Keratinocyte (primary cell): ENCODE results near the gene AFG3L2. TPM values are rescaled to one million over a fixed set of nuclear protein-coding genes. Genes with fewer than 3 reads are reported as not detected.

Experiments used
- DNase-seq: peaks from one replicate; pipeline ENCODE4 v3.0.0-alpha.2; 2011; ENCODE audit warnings: low read depth, missing footprints, low spot score
- FAIRE-seq: peaks from 2 replicates; lab custom pipeline; 2011; peaks lifted over from hg19 to GRCh38; lab: Jason Lieb, UNC
- H2AFZ ChIP-seq: 2 replicates; pipeline ENCODE4 v1.6.0; 2012; ENCODE audit warnings: low read length, control low read depth, inconsistent platforms; ENCODE audit not compliant: control insufficient read depth
- H3K27ac ChIP-seq: 2 replicates; pipeline ENCODE4 v1.5.1; 2011; ENCODE audit warnings: low read length; ENCODE audit not compliant: control insufficient read depth, insufficient read depth
- H3K27me3 ChIP-seq: 3 replicates; pipeline ENCODE4 v1.6.0; 2011; ENCODE audit warnings: low read length; ENCODE audit not compliant: control insufficient read depth, insufficient read depth; ENCODE audit errors: extremely low read depth
- H3K36me3 ChIP-seq, 2 experiments: 2 replicates in 1 of 2; 3 replicates in 1 of 2; pipeline ENCODE4 v1.5.1; 2011; ENCODE audit warnings: low read length in 2 of 2, mild to moderate bottlenecking in 1 of 2; ENCODE audit not compliant: control insufficient read depth in 2 of 2, insufficient read depth in 2 of 2; ENCODE audit errors: extremely low read depth in 1 of 2
- H3K4me1 ChIP-seq: 3 replicates; pipeline ENCODE4 v1.5.1; 2011; ENCODE audit warnings: low read length; ENCODE audit not compliant: control insufficient read depth, insufficient read depth; ENCODE audit errors: extremely low read depth
- H3K4me2 ChIP-seq: 3 replicates; pipeline ENCODE4 v1.6.0; 2011; ENCODE audit warnings: low read depth, low read length; ENCODE audit not compliant: control insufficient read depth, insufficient read depth; ENCODE audit errors: extremely low read depth
- H3K4me3 ChIP-seq, 3 experiments: fragments of 200-600 bp in 1 of 3; sonication (generic) in 1 of 3; 2 replicates in 2 of 3; 3 replicates in 1 of 3; pipeline ENCODE4 v1.5.1; 2011 to 2016; ENCODE audit warnings: low read length in 3 of 3, mild to moderate bottlenecking in 3 of 3, control low read depth in 2 of 3, inconsistent platforms in 1 of 3, low read depth in 1 of 3, mixed read lengths in 1 of 3, mixed run types in 1 of 3, moderate library complexity in 1 of 3; ENCODE audit not compliant: control insufficient read depth in 2 of 3, insufficient read depth in 2 of 3; ENCODE audit errors: extremely low read depth in 1 of 3
- H3K79me2 ChIP-seq: 2 replicates; pipeline ENCODE4 v1.6.0; 2012; ENCODE audit warnings: low read length; ENCODE audit not compliant: control insufficient read depth, insufficient read depth
- H3K9ac ChIP-seq: 3 replicates; pipeline ENCODE4 v1.6.0; 2011; ENCODE audit warnings: low read length; ENCODE audit not compliant: control insufficient read depth, insufficient read depth; ENCODE audit errors: extremely low read depth
- H3K9me1 ChIP-seq: 3 replicates; pipeline ENCODE4 v1.6.0; 2011; ENCODE audit warnings: low read length; ENCODE audit not compliant: control insufficient read depth, insufficient read depth; ENCODE audit errors: extremely low read depth
- H3K9me3 ChIP-seq: 2 replicates; pipeline ENCODE4 v1.5.1; 2012; ENCODE audit warnings: low read depth, low read length; ENCODE audit not compliant: control insufficient read depth
- H4K20me1 ChIP-seq: 3 replicates; pipeline ENCODE4 v1.6.0; 2011; ENCODE audit warnings: low read length; ENCODE audit not compliant: control insufficient read depth, insufficient read depth; ENCODE audit errors: extremely low read depth
- EZH2 ChIP-seq: IDR thresholded peaks from one replicate; pipeline ENCODE4 v1.6.1; 2012; ENCODE audit warnings: inconsistent platforms, mild to moderate bottlenecking, low read length, moderate library complexity
- dilution Hi-C: fragments of 300-500 bp; cut with MboI; formaldehyde crosslinking; loops from one replicate; pipeline ENCODE4 v1.7.0; 2020; ENCODE audit warnings: low sequenced_read_pairs; ENCODE audit not compliant: extremely low pct_ligation_motif_present
- polyA plus RNA-seq, 5 experiments: library from polyadenylated mRNA; depleted of rRNA in 3 of 5; stranded (reverse) in 3 of 5; stranded (forward) in 1 of 5; unstranded in 1 of 5; fragments of >200 nt; gene quantifications; 1 replicate in 1 of 5; 2 replicates in 3 of 5; 3 replicates in 1 of 5; pipeline versions ENCODE4 v1.2.1 to v1.2.3, GENCODE V29; 2011 to 2012; ENCODE audit warnings: missing spikeins in 2 of 5, low read depth in 1 of 5, low replicate concordance in 1 of 5
- TF ChIP-seq, protein P1 (sequence below), 3 experiments: IDR thresholded peaks in 1 of 3; conservative IDR thresholded peaks in 1 of 3; optimal IDR thresholded peaks in 1 of 3; 2 replicates in 2 of 3; 3 replicates in 1 of 3; pipeline versions ENCODE3 to v1.5.1; 2011; ENCODE audit warnings: low read length in 3 of 3, mild to moderate bottlenecking in 3 of 3, moderate library complexity in 2 of 3, control low read depth in 1 of 3, inconsistent platforms in 1 of 3; ENCODE audit not compliant: insufficient read depth in 2 of 3; ENCODE audit errors: extremely low read depth in 1 of 3

AFG3L2 gene
- polyA plus RNA-seq, 1 donor (not counting 4 experiments of a cell fraction or from before 2014, with no cell fraction given) = 47.5 TPM

DNA sequence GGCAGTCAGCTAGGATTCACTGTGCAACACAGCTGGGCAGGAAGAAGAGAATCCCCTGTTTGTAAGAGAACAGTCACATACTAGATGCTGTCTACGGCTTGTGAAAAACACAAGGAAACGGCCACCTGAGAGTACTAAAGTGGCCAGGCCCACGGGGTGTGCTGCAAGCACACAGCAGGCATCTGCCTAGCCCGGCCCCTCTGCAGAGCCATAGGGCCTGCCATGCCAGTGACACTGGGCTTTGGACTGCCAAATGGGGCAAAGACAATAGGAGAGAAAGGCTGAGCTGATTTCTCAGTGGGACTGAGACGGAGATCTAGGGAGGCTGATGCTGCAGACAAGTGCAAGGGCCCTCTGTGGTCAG is 58.7 kb downstream of the AFG3L2 start:
- H4K20me1 ChIP-seq = peaks cover 15% of the 10 kb centered on the region
- peaks cover 30% of the 10 kb centered on the region for H3K4me1 ChIP-seq
- no peak overlapping the region for H3K9ac ChIP-seq
- no peak for TF ChIP-seq EZH2
- TF ChIP-seq, protein P1, sequence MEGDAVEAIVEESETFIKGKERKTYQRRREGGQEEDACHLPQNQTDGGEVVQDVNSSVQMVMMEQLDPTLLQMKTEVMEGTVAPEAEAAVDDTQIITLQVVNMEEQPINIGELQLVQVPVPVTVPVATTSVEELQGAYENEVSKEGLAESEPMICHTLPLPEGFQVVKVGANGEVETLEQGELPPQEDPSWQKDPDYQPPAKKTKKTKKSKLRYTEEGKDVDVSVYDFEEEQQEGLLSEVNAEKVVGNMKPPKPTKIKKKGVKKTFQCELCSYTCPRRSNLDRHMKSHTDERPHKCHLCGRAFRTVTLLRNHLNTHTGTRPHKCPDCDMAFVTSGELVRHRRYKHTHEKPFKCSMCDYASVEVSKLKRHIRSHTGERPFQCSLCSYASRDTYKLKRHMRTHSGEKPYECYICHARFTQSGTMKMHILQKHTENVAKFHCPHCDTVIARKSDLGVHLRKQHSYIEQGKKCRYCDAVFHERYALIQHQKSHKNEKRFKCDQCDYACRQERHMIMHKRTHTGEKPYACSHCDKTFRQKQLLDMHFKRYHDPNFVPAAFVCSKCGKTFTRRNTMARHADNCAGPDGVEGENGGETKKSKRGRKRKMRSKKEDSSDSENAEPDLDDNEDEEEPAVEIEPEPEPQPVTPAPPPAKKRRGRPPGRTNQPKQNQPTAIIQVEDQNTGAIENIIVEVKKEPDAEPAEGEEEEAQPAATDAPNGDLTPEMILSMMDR (optimal IDR thresholded peaks at IDR 0.05 in 1 of 3, IDR thresholded peaks at IDR 0.05 in 1 of 3, conservative IDR thresholded peaks at IDR 0.05 in 1 of 3; ENCODE audit: extremely low read depth in 1 of 3, insufficient read depth in 2 of 3, low read length in 3 of 3) = no peak
- no peak overlapping the region for H2AFZ ChIP-seq
- DNase-seq = no peak
- FAIRE-seq = no peak
- H3K9me1 ChIP-seq = no peaks in the 10 kb centered on the region
- peak overlapping the region; percentile 37 for H3K27ac ChIP-seq
- no peaks in the 10 kb centered on the region for H3K27me3 ChIP-seq
- no peak overlapping the region for H3K4me2 ChIP-seq
- no peak overlapping the region for H3K4me3 ChIP-seq
- peaks cover 37 to 52% of the 10 kb centered on the region in 2 experiments for H3K36me3 ChIP-seq
- dilution Hi-C loops = no loop called here
- peaks cover 82% of the 10 kb centered on the region for H3K79me2 ChIP-seq
- no peaks in the 10 kb centered on the region for H3K9me3 ChIP-seq

DNA sequence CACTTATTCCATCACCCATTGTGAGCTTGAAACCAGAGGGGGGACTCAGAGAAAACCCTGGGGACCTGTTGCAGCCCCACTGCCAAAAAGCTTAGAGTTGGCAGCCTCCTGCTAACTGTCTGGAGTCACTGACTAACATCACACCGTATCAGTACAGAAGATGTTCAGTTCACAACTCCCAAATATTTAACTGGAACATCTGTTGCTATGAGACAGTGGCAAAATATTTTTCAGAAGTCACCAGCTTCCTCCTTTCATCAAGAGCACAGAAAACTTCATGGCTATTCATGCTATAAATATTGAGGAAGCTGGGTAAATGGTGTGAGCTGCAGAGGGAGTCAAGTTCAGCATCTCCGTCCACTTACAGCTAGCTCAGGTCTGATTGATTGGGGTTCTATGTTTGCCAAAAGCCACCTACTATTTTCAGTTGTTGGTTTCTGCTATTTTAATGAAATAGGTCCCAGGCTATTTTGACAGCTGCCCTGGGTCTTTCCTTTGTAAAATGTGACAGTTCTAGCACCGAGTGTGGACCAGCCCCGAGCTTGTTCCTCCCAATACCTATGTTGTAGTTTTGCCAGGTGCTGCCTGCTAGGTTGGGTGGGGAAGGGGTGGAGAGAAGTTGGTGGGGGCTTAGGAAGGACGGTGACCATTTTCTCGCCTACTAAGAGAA is 59.2 kb downstream of the AFG3L2 start:
- H3K4me1 ChIP-seq = peaks cover 36% of the 10 kb centered on the region
- no peak for FAIRE-seq

More for the DNA sequence above, 59.2 kb downstream of the AFG3L2 start:
- Histone ChIP-seq H3K9me1 (no peaks in the 10 kb centered on the region), H2AFZ (no peak overlapping the region), H3K79me2 (peaks cover 87% of the 10 kb centered on the region), H3K27ac (peak overlapping the region; percentile 37), H3K36me3 (peaks cover 39 to 56% of the 10 kb centered on the region in 2 experiments), H3K4me3 (no peak overlapping the region), H3K9ac (no peak overlapping the region), H3K27me3 (no peaks in the 10 kb centered on the region), H4K20me1 (peaks cover 15% of the 10 kb centered on the region), H3K4me2 (peak overlapping the region; percentile 24), H3K9me3 (no peaks in the 10 kb centered on the region)
- DNase-seq = no peak
- no peak for TF ChIP-seq EZH2
- TF ChIP-seq, protein P1 (optimal IDR thresholded peaks at IDR 0.05 in 1 of 3, IDR thresholded peaks at IDR 0.05 in 1 of 3, conservative IDR thresholded peaks at IDR 0.05 in 1 of 3; ENCODE audit: extremely low read depth in 1 of 3, insufficient read depth in 2 of 3, low read length in 3 of 3) = no peak
- dilution Hi-C loops = no loop called here
